Upper lobe of left lung (tissue), 6 donors: ENCODE measurements around the gene PPP1R9A. TPM values are rescaled to one million over a fixed set of nuclear protein-coding genes. Genes with fewer than 3 reads are reported as not detected.

Experiments
- ATAC-seq, 2 donors: fragments of 200-7000 bp; cut with Tn5 transposase; one replicate each; pipeline ENCODE4 v1.9.1; 2022; ENCODE audit warnings: mild to moderate bottlenecking in 2 of 2, moderate library complexity in 2 of 2; ENCODE audit not compliant: low FRiP score in 2 of 2
- DNase-seq, 2 donors: peaks; one replicate each; pipeline ENCODE4 v3.0.0-alpha.2; 2019 to 2020
- H3K27ac ChIP-seq, 4 donors: fragments of 200-600 bp; sonication (generic); one replicate each; pipeline ENCODE4 v1.5.1; 2016 to 2019
- H3K27me3 ChIP-seq, 4 donors: fragments of 200-600 bp; sonication (generic); one replicate each; pipeline ENCODE4 v1.5.1; 2017 to 2019
- H3K36me3 ChIP-seq, 4 donors: fragments of 200-600 bp; sonication (generic); one replicate each; pipeline ENCODE4 v1.5.1; 2016 to 2019
- H3K4me1 ChIP-seq, 4 donors: fragments of 200-600 bp; sonication (generic); one replicate each; pipeline ENCODE4 v1.5.1; 2018 to 2019
- H3K4me3 ChIP-seq, 4 donors: fragments of 200-600 bp; sonication (generic); one replicate each; pipeline ENCODE4 v1.5.1; 2017 to 2019; ENCODE audit warnings: mild to moderate bottlenecking in 2 of 4, moderate library complexity in 1 of 4
- H3K9me3 ChIP-seq, 4 donors: fragments of 200-600 bp; sonication (generic); one replicate each; pipeline ENCODE4 v1.5.1; 2018 to 2019
- CTCF ChIP-seq, 6 experiments: fragments of 450-650 bp in 4 of 6; fragments of 200-600 bp in 2 of 6; sonication (generic) in 2 of 6; IDR thresholded peaks; one replicate each; pipeline ENCODE4 v1.5.1; 2016 to 2019; ENCODE audit warnings: antibody characterized with exemption in 6 of 6
- EP300 ChIP-seq, 4 donors: sonication (generic); formaldehyde crosslinking; IDR thresholded peaks; one replicate each; pipeline ENCODE4 v1.5.1; 2017; ENCODE audit warnings: antibody characterized with exemption in 4 of 4, control low read depth in 2 of 4
- POLR2A ChIP-seq, 4 donors: fragments of 450-650 bp; IDR thresholded peaks; one replicate each; pipeline ENCODE4 v1.5.1; 2016 to 2017; ENCODE audit warnings: antibody characterized with exemption in 4 of 4, mild to moderate bottlenecking in 2 of 4
- POLR2AphosphoS5 ChIP-seq, 2 donors: sonication (generic); formaldehyde crosslinking; IDR thresholded peaks; one replicate each; pipeline ENCODE4 v1.5.1; 2017; ENCODE audit warnings: antibody characterized with exemption in 2 of 2
- WGBS, 2 donors: methylation state at CpG; one replicate each; pipeline ENCODE4 v1.1.5; 2017 to 2018; 5-methylcytosine and 5-hydroxymethylcytosine counted together
- total RNA-seq, 6 donors: library from RNA; depleted of rRNA in 4 of 6; stranded (reverse); fragments of >200 nt in 4 of 6; gene quantifications; one replicate each; pipeline versions ENCODE4 v1.1.0 to v1.2.1, GENCODE V29; 2016 to 2021
- donor health status: DM: no; HTN: no; CAD: no; lungs with moderate emphysema.
- donor health status: DM: no; HTN: yes; CAD: no; lungs with severe emphysema.

Gene PPP1R9A
- total RNA-seq, 6 donors from 2014 or later = 16.9 to 41.9 (median 26.2) TPM

- H3K36me3 ChIP-seq = no peaks in the 10 kb centered on the region
- peaks cover 0 to 3% (median 0%) of the 10 kb centered on the region in 4 donors for H3K4me1 ChIP-seq
- H3K27ac ChIP-seq = no peak overlapping the region
- H3K9me3 ChIP-seq = no peaks in the 10 kb centered on the region
- ATAC-seq (no peak), DNase-seq (no peak)
- no peak overlapping the region for H3K4me3 ChIP-seq
- H3K27me3 ChIP-seq = no peaks in the 10 kb centered on the region
- TF ChIP-seq CTCF (IDR thresholded peaks at IDR 0.05) (no peak), POLR2A (IDR thresholded peaks at IDR 0.05) (no peak), POLR2AphosphoS5 (IDR thresholded peaks at IDR 0.05) (no peak), EP300 (IDR thresholded peaks at IDR 0.05) (no peak)
These were observed 32.0 kb downstream of the PPP1R9A start for GRCh38 chr7:94939395-94939794.

- TF ChIP-seq CTCF (IDR thresholded peaks at IDR 0.05) = no peak
- no peak for TF ChIP-seq EP300 (IDR thresholded peaks at IDR 0.05)
- no peak for TF ChIP-seq POLR2AphosphoS5 (IDR thresholded peaks at IDR 0.05)
- TF ChIP-seq POLR2A (IDR thresholded peaks at IDR 0.05) = no peak
- DNase-seq = no peak
These were observed 32.8 kb downstream of the PPP1R9A start for GRCh38 chr7:94940241-94940640.

GRCh38 chr7:94941844-94942632 is 34.6 kb downstream of the PPP1R9A start:
- peaks cover 0 to 3% (median 0%) of the 10 kb centered on the region in 4 donors for H3K4me1 ChIP-seq
- ATAC-seq (no peak), DNase-seq (no peak)
- no peak overlapping the region for H3K4me3 ChIP-seq
- H3K27ac ChIP-seq = no peak overlapping the region
- no peaks in the 10 kb centered on the region for H3K36me3 ChIP-seq
- no peak for TF ChIP-seq CTCF (IDR thresholded peaks at IDR 0.05)
- TF ChIP-seq POLR2A (IDR thresholded peaks at IDR 0.05) = no peak
- TF ChIP-seq POLR2AphosphoS5 (IDR thresholded peaks at IDR 0.05) = no peak
- TF ChIP-seq EP300 (IDR thresholded peaks at IDR 0.05) = no peak
- H3K27me3 ChIP-seq = no peaks in the 10 kb centered on the region
- WGBS, 2 donors = 81% methylated on average over 3 of the region's 3 CpGs
- no peaks in the 10 kb centered on the region for H3K9me3 ChIP-seq

More at GRCh38 chr7:94940241-94940640, 32.8 kb downstream of the PPP1R9A start:
- Histone ChIP-seq H3K4me3 (no peak overlapping the region), H3K9me3 (no peaks in the 10 kb centered on the region), H3K27ac (no peak overlapping the region), H3K36me3 (no peaks in the 10 kb centered on the region), H3K4me1 (peaks cover 0 to 3% (median 0%) of the 10 kb centered on the region in 4 donors), H3K27me3 (no peaks in the 10 kb centered on the region)
- no peak for ATAC-seq

GRCh38 chr7:94943134-94943533 is 35.7 kb downstream of the PPP1R9A start:
- Histone ChIP-seq H3K27ac (no peak overlapping the region), H3K36me3 (no peaks in the 10 kb centered on the region), H3K9me3 (no peaks in the 10 kb centered on the region), H3K4me3 (no peak overlapping the region), H3K27me3 (no peaks in the 10 kb centered on the region), H3K4me1 (peaks cover 0 to 3% (median 0%) of the 10 kb centered on the region in 4 donors)
- TF ChIP-seq EP300 (IDR thresholded peaks at IDR 0.05) = no peak
- no peak for TF ChIP-seq POLR2A (IDR thresholded peaks at IDR 0.05)
- no peak for TF ChIP-seq POLR2AphosphoS5 (IDR thresholded peaks at IDR 0.05)
- no peak for TF ChIP-seq CTCF (IDR thresholded peaks at IDR 0.05)
- DNase-seq (no peak), ATAC-seq (no peak)

GRCh38 chr7:94949532-94949931 is 42.1 kb downstream of the PPP1R9A start:
- Histone ChIP-seq H3K36me3 (no peaks in the 10 kb centered on the region), H3K4me3 (no peak overlapping the region), H3K27me3 (no peaks in the 10 kb centered on the region), H3K4me1 (no peaks in the 10 kb centered on the region), H3K27ac (no peak overlapping the region), H3K9me3 (no peaks in the 10 kb centered on the region)
- ATAC-seq (no peak), DNase-seq (no peak)
- 88 to 100% methylated on average over 1 of the region's 1 CpG for WGBS, 2 donors
- no peak for TF ChIP-seq POLR2AphosphoS5 (IDR thresholded peaks at IDR 0.05)
